Measurements from ENCODE around the gene SCART1. TPM values are rescaled to one million over a fixed set of nuclear protein-coding genes. Genes with fewer than 3 reads are reported as not detected.

The SCART1 gene
- total and polyA plus RNA-seq, 12 donors: 0.42 to 5.5 (median 2.0) TPM

GRCh38 chr10:133475425-133475734, 21.6 kb downstream of the SCART1 start:
- DNase-seq: no peak
- intact Hi-C loops (cut with DNase I): no loop called here
- no peak overlapping the region for H3K27ac ChIP-seq
- 81 to 84% (median 82%) methylated on average over 2 to 5 of the region's 5 CpGs for WGBS, 4 donors
- no peak overlapping the region for H3K4me3 ChIP-seq
- H3K4me1 ChIP-seq (replicated peaks in 1 of 2): no peaks in the 10 kb centered on the region
- H3K27me3 ChIP-seq: no peaks in the 10 kb centered on the region
- H3K36me3 ChIP-seq (replicated peaks in 1 of 2): no peaks in the 10 kb centered on the region
- TF ChIP-seq, protein P1, sequence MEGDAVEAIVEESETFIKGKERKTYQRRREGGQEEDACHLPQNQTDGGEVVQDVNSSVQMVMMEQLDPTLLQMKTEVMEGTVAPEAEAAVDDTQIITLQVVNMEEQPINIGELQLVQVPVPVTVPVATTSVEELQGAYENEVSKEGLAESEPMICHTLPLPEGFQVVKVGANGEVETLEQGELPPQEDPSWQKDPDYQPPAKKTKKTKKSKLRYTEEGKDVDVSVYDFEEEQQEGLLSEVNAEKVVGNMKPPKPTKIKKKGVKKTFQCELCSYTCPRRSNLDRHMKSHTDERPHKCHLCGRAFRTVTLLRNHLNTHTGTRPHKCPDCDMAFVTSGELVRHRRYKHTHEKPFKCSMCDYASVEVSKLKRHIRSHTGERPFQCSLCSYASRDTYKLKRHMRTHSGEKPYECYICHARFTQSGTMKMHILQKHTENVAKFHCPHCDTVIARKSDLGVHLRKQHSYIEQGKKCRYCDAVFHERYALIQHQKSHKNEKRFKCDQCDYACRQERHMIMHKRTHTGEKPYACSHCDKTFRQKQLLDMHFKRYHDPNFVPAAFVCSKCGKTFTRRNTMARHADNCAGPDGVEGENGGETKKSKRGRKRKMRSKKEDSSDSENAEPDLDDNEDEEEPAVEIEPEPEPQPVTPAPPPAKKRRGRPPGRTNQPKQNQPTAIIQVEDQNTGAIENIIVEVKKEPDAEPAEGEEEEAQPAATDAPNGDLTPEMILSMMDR (IDR thresholded peaks at IDR 0.05): no peak
- TF ChIP-seq POLR2A (IDR thresholded peaks at IDR 0.05): no peak
- H3K9me3 ChIP-seq (replicated peaks in 1 of 3): no peaks in the 10 kb centered on the region

DNA sequence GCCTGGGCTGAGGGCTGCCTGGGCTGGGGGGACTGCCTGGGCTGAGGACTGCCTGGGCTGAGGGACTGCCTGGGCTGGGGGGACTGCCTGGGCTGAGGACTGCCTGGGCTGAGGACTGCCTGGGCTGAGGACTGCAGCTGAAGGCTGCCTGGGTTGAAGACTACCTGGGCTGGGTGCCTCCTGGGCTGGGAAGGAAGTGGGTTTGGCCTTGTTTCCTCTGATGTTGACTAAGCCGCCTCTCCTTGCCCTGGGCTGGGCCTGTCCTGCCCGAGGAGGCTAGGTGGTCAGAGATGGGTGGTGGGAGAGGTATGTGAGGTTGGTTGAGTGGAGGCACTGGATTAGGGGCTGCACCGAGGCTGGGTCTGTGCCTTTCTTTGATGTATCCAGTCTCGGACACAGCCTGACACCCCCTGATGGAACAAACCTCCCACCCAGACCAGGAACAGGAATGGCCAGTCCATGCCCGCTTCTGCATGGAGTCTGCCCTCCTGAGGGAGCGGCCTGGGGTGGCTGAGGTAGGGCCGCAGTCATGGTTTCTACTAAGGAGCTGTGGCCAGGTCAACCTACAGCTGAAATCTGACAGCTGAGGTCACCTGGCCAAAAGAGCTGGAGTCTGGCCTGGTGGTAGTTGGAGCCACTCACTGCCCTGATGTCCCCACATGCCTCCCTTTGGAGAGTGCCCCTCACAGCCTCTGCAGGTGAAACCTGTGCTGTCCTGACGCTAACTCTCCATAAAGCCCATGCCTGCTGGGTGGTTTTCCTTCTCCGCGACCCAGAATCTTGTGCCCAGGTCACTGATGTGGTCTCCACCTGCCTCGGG, 22.3 kb downstream of the SCART1 start:
- TF ChIP-seq, protein P1 (IDR thresholded peaks at IDR 0.05): no peak
- no peak for TF ChIP-seq POLR2A (IDR thresholded peaks at IDR 0.05)
- Histone ChIP-seq H3K36me3 (replicated peaks in 1 of 2) (no peaks in the 10 kb centered on the region), H3K9me3 (replicated peaks in 1 of 3) (no peaks in the 10 kb centered on the region), H3K4me3 (no peak overlapping the region), H3K4me1 (replicated peaks in 1 of 2) (no peaks in the 10 kb centered on the region), H3K27ac (no peak overlapping the region), H3K27me3 (no peaks in the 10 kb centered on the region)
- WGBS, 4 donors: 77 to 93% (median 77%) methylated on average over 7 to 11 of the region's 11 CpGs
- intact Hi-C loops (cut with DNase I): no loop called here
- no peak for DNase-seq

- WGBS, 4 donors: 79 to 89% (median 85%) methylated on average over 8 to 9 of the region's 9 CpGs
- TF ChIP-seq, protein P1 (IDR thresholded peaks at IDR 0.05): no peak
- TF ChIP-seq POLR2A (IDR thresholded peaks at IDR 0.05): no peak
- intact Hi-C loops (cut with DNase I): no loop called here
Observed at GRCh38 chr10:133476641-133476990, 22.9 kb downstream of the SCART1 start.

GRCh38 chr10:133481086-133481643, 27.4 kb downstream of the SCART1 start:
- DNase-seq: no peak
- Histone ChIP-seq H3K4me3 (no peak overlapping the region), H3K27me3 (no peaks in the 10 kb centered on the region), H3K36me3 (replicated peaks in 1 of 2) (no peaks in the 10 kb centered on the region), H3K9me3 (replicated peaks in 1 of 3) (peaks cover 0 to 4% (median 4%) of the 10 kb centered on the region in 3 donors), H3K27ac (no peak overlapping the region), H3K4me1 (replicated peaks in 1 of 2) (no peaks in the 10 kb centered on the region)
- intact Hi-C loops (cut with DNase I): no loop called here
- TF ChIP-seq, protein P1 (IDR thresholded peaks at IDR 0.05): no peak
- no peak for TF ChIP-seq POLR2A (IDR thresholded peaks at IDR 0.05)
- 77 to 88% (median 80%) methylated on average over 10 to 12 of the region's 12 CpGs for WGBS, 4 donors

More at GRCh38 chr10:133476641-133476990, 22.9 kb downstream of the SCART1 start:
- H3K4me1 ChIP-seq (replicated peaks in 1 of 2): no peaks in the 10 kb centered on the region
- no peak overlapping the region for H3K27ac ChIP-seq
- H3K27me3 ChIP-seq: no peaks in the 10 kb centered on the region
- DNase-seq: no peak
- no peaks in the 10 kb centered on the region for H3K9me3 ChIP-seq (replicated peaks in 1 of 3)
- H3K36me3 ChIP-seq (replicated peaks in 1 of 2): no peaks in the 10 kb centered on the region
- H3K4me3 ChIP-seq: no peak overlapping the region
